ENCODE results near the gene GTF3C4. TPM values are rescaled to one million over a fixed set of nuclear protein-coding genes. Genes with fewer than 3 reads are reported as not detected.

Gene GTF3C4
- total RNA-seq, 1 experiment from 2014 or later: 40.8 TPM

DNA sequence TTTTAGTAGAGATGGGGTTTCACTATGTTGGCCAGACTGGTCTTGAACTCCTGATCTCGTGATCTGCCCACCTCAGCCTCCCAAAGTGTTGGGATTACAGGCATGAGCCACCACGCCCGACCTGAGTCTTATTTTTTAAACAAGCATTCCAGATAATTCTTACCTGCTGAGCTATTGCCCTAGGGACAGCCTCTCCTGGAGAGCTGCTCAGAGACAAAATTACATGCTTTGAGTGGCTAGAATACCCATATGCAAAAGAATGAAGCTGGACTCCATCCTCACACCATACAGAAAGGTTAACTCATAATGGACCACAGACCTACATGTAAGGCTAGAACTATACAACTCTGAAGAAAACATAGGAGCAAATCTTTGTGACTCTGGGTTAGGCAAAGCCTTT, 41.6 kb downstream of the GTF3C4 start:
- BruUV-seq (replicated peaks): no TSS peak
- Histone ChIP-seq H3K27ac (ENCODE audit: low read depth, low read length, poor library complexity, severe bottlenecking) (no peak overlapping the region), H3K4me1 (ENCODE audit: insufficient read depth, low read length, poor library complexity, severe bottlenecking) (no peaks in the 10 kb centered on the region), H3K27me3 (replicated peaks; ENCODE audit: insufficient read depth, low read depth, low read length, poor library complexity) (no peaks in the 10 kb centered on the region), H3K4me3 (ENCODE audit: low read depth, low read length, poor library complexity, severe bottlenecking) (no peak overlapping the region), H3K9me3 (ENCODE audit: low read depth, low read length, poor library complexity, severe bottlenecking) (no peaks in the 10 kb centered on the region), H3K36me3 (ENCODE audit: insufficient read depth, low read length, poor library complexity, severe bottlenecking) (no peaks in the 10 kb centered on the region)
- TF ChIP-seq, protein P1, sequence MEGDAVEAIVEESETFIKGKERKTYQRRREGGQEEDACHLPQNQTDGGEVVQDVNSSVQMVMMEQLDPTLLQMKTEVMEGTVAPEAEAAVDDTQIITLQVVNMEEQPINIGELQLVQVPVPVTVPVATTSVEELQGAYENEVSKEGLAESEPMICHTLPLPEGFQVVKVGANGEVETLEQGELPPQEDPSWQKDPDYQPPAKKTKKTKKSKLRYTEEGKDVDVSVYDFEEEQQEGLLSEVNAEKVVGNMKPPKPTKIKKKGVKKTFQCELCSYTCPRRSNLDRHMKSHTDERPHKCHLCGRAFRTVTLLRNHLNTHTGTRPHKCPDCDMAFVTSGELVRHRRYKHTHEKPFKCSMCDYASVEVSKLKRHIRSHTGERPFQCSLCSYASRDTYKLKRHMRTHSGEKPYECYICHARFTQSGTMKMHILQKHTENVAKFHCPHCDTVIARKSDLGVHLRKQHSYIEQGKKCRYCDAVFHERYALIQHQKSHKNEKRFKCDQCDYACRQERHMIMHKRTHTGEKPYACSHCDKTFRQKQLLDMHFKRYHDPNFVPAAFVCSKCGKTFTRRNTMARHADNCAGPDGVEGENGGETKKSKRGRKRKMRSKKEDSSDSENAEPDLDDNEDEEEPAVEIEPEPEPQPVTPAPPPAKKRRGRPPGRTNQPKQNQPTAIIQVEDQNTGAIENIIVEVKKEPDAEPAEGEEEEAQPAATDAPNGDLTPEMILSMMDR (conservative IDR thresholded peaks at IDR 0.05; ENCODE audit: low read depth, low read length): no peak
- no peak for TF ChIP-seq EZH2 (IDR thresholded peaks at IDR 0.05; ENCODE audit: borderline replicate concordance, low read depth, low read length, poor library complexity, severe bottlenecking)
- DNase-seq (ENCODE audit: low spot score): no peak
- ChIA-PET CTCF (no interaction called here), POLR2A (ENCODE audit: low non-redundant PET) (no interaction called here)
- intact Hi-C loops (cut with micrococcal nuclease; ENCODE audit: unreplicated experiment): no loop called here

DNA sequence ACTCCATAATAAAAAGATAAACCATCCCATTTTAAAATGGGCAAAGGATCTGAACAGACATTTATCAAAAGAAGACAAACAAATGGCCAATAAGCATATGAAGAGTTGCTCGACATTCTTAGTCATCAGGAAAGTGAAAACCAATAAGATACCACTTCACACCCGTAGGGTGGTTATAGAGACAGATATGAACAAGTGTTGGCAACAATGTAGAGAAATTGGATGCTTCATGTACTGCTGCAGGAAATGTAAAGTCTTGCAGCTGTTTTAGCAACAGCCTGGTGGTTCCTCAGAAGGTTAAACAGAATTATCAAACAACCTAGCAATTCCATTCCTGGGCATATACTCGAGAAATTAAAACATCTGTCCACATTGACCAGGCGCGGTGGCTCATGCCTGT, 42.5 kb downstream of the GTF3C4 start:
- Histone ChIP-seq H3K4me1 (ENCODE audit: insufficient read depth, low read length, poor library complexity, severe bottlenecking) (no peaks in the 10 kb centered on the region), H3K27me3 (replicated peaks; ENCODE audit: insufficient read depth, low read depth, low read length, poor library complexity) (peaks cover 7% of the 10 kb centered on the region), H3K36me3 (ENCODE audit: insufficient read depth, low read length, poor library complexity, severe bottlenecking) (no peaks in the 10 kb centered on the region), H3K27ac (ENCODE audit: low read depth, low read length, poor library complexity, severe bottlenecking) (no peak overlapping the region), H3K4me3 (ENCODE audit: low read depth, low read length, poor library complexity, severe bottlenecking) (no peak overlapping the region), H3K9me3 (ENCODE audit: low read depth, low read length, poor library complexity, severe bottlenecking) (no peaks in the 10 kb centered on the region)
- TF ChIP-seq, protein P1 (conservative IDR thresholded peaks at IDR 0.05; ENCODE audit: low read depth, low read length): no peak
- no peak for TF ChIP-seq EZH2 (IDR thresholded peaks at IDR 0.05; ENCODE audit: borderline replicate concordance, low read depth, low read length, poor library complexity, severe bottlenecking)
- intact Hi-C loops (cut with micrococcal nuclease; ENCODE audit: unreplicated experiment): no loop called here
- no TSS peak for BruUV-seq (replicated peaks)
- no peak for DNase-seq (ENCODE audit: low spot score)
- POLR2A ChIA-PET (ENCODE audit: low non-redundant PET): no interaction called here
- CTCF ChIA-PET: no interaction called here

DNA sequence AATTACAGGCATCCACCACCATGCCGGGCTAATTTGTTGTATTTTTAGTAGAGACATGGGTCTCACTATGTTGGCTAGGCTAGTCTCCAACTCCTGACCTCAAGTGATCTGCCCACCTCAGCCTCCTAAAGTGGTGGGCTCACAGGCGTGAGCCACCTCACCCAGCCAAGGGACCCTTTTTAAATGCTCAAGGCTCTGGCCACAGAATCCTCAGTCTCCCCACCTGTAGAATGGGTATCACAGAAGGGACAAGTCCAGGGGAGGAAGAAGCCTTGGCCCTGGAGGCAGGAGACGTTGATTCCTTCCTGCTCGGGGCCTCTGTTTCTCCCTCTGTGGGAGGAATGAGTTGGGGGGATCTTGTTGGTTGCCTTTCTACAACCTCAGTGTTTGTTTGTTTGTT, 45.7 kb downstream of the GTF3C4 start:
- Histone ChIP-seq H3K4me1 (ENCODE audit: insufficient read depth, low read length, poor library complexity, severe bottlenecking) (no peaks in the 10 kb centered on the region), H3K27me3 (replicated peaks; ENCODE audit: insufficient read depth, low read depth, low read length, poor library complexity) (peaks cover 21% of the 10 kb centered on the region), H3K9me3 (ENCODE audit: low read depth, low read length, poor library complexity, severe bottlenecking) (no peaks in the 10 kb centered on the region), H3K27ac (ENCODE audit: low read depth, low read length, poor library complexity, severe bottlenecking) (no peak overlapping the region), H3K4me3 (ENCODE audit: low read depth, low read length, poor library complexity, severe bottlenecking) (no peak overlapping the region), H3K36me3 (ENCODE audit: insufficient read depth, low read length, poor library complexity, severe bottlenecking) (no peaks in the 10 kb centered on the region)
- intact Hi-C loops (cut with micrococcal nuclease; ENCODE audit: unreplicated experiment): no loop called here
- ChIA-PET CTCF (no interaction called here), POLR2A (ENCODE audit: low non-redundant PET) (no interaction called here)
- TF ChIP-seq, protein P1 (conservative IDR thresholded peaks at IDR 0.05; ENCODE audit: low read depth, low read length): no peak
- TF ChIP-seq EZH2 (IDR thresholded peaks at IDR 0.05; ENCODE audit: borderline replicate concordance, low read depth, low read length, poor library complexity, severe bottlenecking): no peak
- BruUV-seq (replicated peaks): no TSS peak
- DNase-seq (ENCODE audit: low spot score): no peak

Data from A673 (cell line).